ENCODE data around the gene MTFMT.

Gene MTFMT

GRCh38 chr15:65059369-65059750 is 29.9 kb upstream of the MTFMT start:
- peaks cover 4 to 21% of the 10 kb centered on the region in 2 donors for H3K4me1 ChIP-seq (ENCODE audit: control insufficient read depth in 1 of 2, insufficient read depth in 2 of 2, low read length in 2 of 2)
- no peak overlapping the region for H3K4me3 ChIP-seq (ENCODE audit: low read depth in 1 of 2, low read length in 2 of 2)
- H3K27ac ChIP-seq (ENCODE audit: low read length) = peak overlapping the region; percentile 19
- H3K36me3 ChIP-seq (ENCODE audit: control insufficient read depth in 1 of 2, insufficient read depth in 2 of 2, low read length in 2 of 2) = no peaks in the 10 kb centered on the region
- no peaks in the 10 kb centered on the region for H3K27me3 ChIP-seq (ENCODE audit: low read depth, low read length)
- no peaks in the 10 kb centered on the region for H3K9me3 ChIP-seq (ENCODE audit: control insufficient read depth in 1 of 2, low read length in 2 of 2)

GRCh38 chr15:65058394-65059368 is 29.2 kb upstream of the MTFMT start:
- peaks cover 0 to 1% of the 10 kb centered on the region in 2 donors for H3K36me3 ChIP-seq (ENCODE audit: control insufficient read depth in 1 of 2, insufficient read depth in 2 of 2, low read length in 2 of 2)
- no peak overlapping the region for H3K4me3 ChIP-seq (ENCODE audit: low read depth in 1 of 2, low read length in 2 of 2)
- H3K27me3 ChIP-seq (ENCODE audit: low read depth, low read length) = no peaks in the 10 kb centered on the region
- H3K27ac ChIP-seq (ENCODE audit: low read length) = no peak overlapping the region
- no peaks in the 10 kb centered on the region for H3K9me3 ChIP-seq (ENCODE audit: control insufficient read depth in 1 of 2, low read length in 2 of 2)
- peaks cover 4 to 22% of the 10 kb centered on the region in 2 donors for H3K4me1 ChIP-seq (ENCODE audit: control insufficient read depth in 1 of 2, insufficient read depth in 2 of 2, low read length in 2 of 2)

- H3K9me3 ChIP-seq (ENCODE audit: control insufficient read depth in 1 of 2, low read length in 2 of 2) = no peaks in the 10 kb centered on the region
- no peaks in the 10 kb centered on the region for H3K27me3 ChIP-seq (ENCODE audit: low read depth, low read length)
- peaks cover 0 to 6% of the 10 kb centered on the region in 2 donors for H3K36me3 ChIP-seq (ENCODE audit: control insufficient read depth in 1 of 2, insufficient read depth in 2 of 2, low read length in 2 of 2)
- no peak overlapping the region for H3K4me3 ChIP-seq (ENCODE audit: low read depth in 1 of 2, low read length in 2 of 2)
- peaks cover 4 to 17% of the 10 kb centered on the region in 2 donors for H3K4me1 ChIP-seq (ENCODE audit: control insufficient read depth in 1 of 2, insufficient read depth in 2 of 2, low read length in 2 of 2)
- no peak overlapping the region for H3K27ac ChIP-seq (ENCODE audit: low read length)
These were observed 28.1 kb upstream of the MTFMT start for GRCh38 chr15:65057549-65057940.

GRCh38 chr15:65056868-65057548 is 27.6 kb upstream of the MTFMT start:
- H3K4me3 ChIP-seq (ENCODE audit: low read depth in 1 of 2, low read length in 2 of 2) = no peak overlapping the region
- H3K27ac ChIP-seq (ENCODE audit: low read length) = no peak overlapping the region

GRCh38 chr15:65056106-65056505 is 26.7 kb upstream of the MTFMT start:
- Histone ChIP-seq H3K4me3 (ENCODE audit: low read depth in 1 of 2, low read length in 2 of 2) (no peak overlapping the region), H3K36me3 (ENCODE audit: control insufficient read depth in 1 of 2, insufficient read depth in 2 of 2, low read length in 2 of 2) (peaks cover 0 to 6% of the 10 kb centered on the region in 2 donors), H3K27ac (ENCODE audit: low read length) (no peak overlapping the region), H3K4me1 (ENCODE audit: control insufficient read depth in 1 of 2, insufficient read depth in 2 of 2, low read length in 2 of 2) (peaks cover 4 to 13% of the 10 kb centered on the region in 2 donors), H3K27me3 (ENCODE audit: low read depth, low read length) (no peaks in the 10 kb centered on the region), H3K9me3 (ENCODE audit: control insufficient read depth in 1 of 2, low read length in 2 of 2) (no peaks in the 10 kb centered on the region)

More at GRCh38 chr15:65056868-65057548, 27.6 kb upstream of the MTFMT start:
- no peaks in the 10 kb centered on the region for H3K9me3 ChIP-seq (ENCODE audit: control insufficient read depth in 1 of 2, low read length in 2 of 2)
- no peaks in the 10 kb centered on the region for H3K27me3 ChIP-seq (ENCODE audit: low read depth, low read length)
- H3K4me1 ChIP-seq (ENCODE audit: control insufficient read depth in 1 of 2, insufficient read depth in 2 of 2, low read length in 2 of 2) = peaks cover 4 to 14% of the 10 kb centered on the region in 2 donors
- peaks cover 0 to 6% of the 10 kb centered on the region in 2 donors for H3K36me3 ChIP-seq (ENCODE audit: control insufficient read depth in 1 of 2, insufficient read depth in 2 of 2, low read length in 2 of 2)

GRCh38 chr15:65055201-65055870 is 25.9 kb upstream of the MTFMT start:
- H3K4me3 ChIP-seq (ENCODE audit: low read depth in 1 of 2, low read length in 2 of 2) = no peak overlapping the region
- no peaks in the 10 kb centered on the region for H3K27me3 ChIP-seq (ENCODE audit: low read depth, low read length)
- peaks cover 4 to 8% of the 10 kb centered on the region in 2 donors for H3K4me1 ChIP-seq (ENCODE audit: control insufficient read depth in 1 of 2, insufficient read depth in 2 of 2, low read length in 2 of 2)
- no peaks in the 10 kb centered on the region for H3K9me3 ChIP-seq (ENCODE audit: control insufficient read depth in 1 of 2, low read length in 2 of 2)
- peaks cover 0 to 6% of the 10 kb centered on the region in 2 donors for H3K36me3 ChIP-seq (ENCODE audit: control insufficient read depth in 1 of 2, insufficient read depth in 2 of 2, low read length in 2 of 2)
- no peak overlapping the region for H3K27ac ChIP-seq (ENCODE audit: low read length)

GRCh38 chr15:65054333-65055200 is 25.1 kb upstream of the MTFMT start:
- Histone ChIP-seq H3K27ac (ENCODE audit: low read length) (no peak overlapping the region), H3K4me3 (ENCODE audit: low read depth in 1 of 2, low read length in 2 of 2) (no peak overlapping the region), H3K27me3 (ENCODE audit: low read depth, low read length) (no peaks in the 10 kb centered on the region), H3K4me1 (ENCODE audit: control insufficient read depth in 1 of 2, insufficient read depth in 2 of 2, low read length in 2 of 2) (peaks cover 4 to 15% of the 10 kb centered on the region in 2 donors), H3K9me3 (ENCODE audit: control insufficient read depth in 1 of 2, low read length in 2 of 2) (no peaks in the 10 kb centered on the region), H3K36me3 (ENCODE audit: control insufficient read depth in 1 of 2, insufficient read depth in 2 of 2, low read length in 2 of 2) (peaks cover 0 to 6% of the 10 kb centered on the region in 2 donors)

GRCh38 chr15:65052956-65053355 is 23.5 kb upstream of the MTFMT start:
- H3K36me3 ChIP-seq (ENCODE audit: control insufficient read depth in 1 of 2, insufficient read depth in 2 of 2, low read length in 2 of 2) = peaks cover 0 to 6% of the 10 kb centered on the region in 2 donors
- H3K4me3 ChIP-seq (ENCODE audit: low read depth in 1 of 2, low read length in 2 of 2) = no peak overlapping the region
- H3K27ac ChIP-seq (ENCODE audit: low read length) = no peak overlapping the region
- no peaks in the 10 kb centered on the region for H3K27me3 ChIP-seq (ENCODE audit: low read depth, low read length)
- H3K4me1 ChIP-seq (ENCODE audit: control insufficient read depth in 1 of 2, insufficient read depth in 2 of 2, low read length in 2 of 2) = peaks cover 4 to 24% of the 10 kb centered on the region in 2 donors
- H3K9me3 ChIP-seq (ENCODE audit: control insufficient read depth in 1 of 2, low read length in 2 of 2) = no peaks in the 10 kb centered on the region

GRCh38 chr15:65051266-65051665 is 21.8 kb upstream of the MTFMT start:
- no peaks in the 10 kb centered on the region for H3K9me3 ChIP-seq (ENCODE audit: control insufficient read depth in 1 of 2, low read length in 2 of 2)
- H3K27ac ChIP-seq (ENCODE audit: low read length) = no peak overlapping the region
- H3K36me3 ChIP-seq (ENCODE audit: control insufficient read depth in 1 of 2, insufficient read depth in 2 of 2, low read length in 2 of 2) = peaks cover 0 to 6% of the 10 kb centered on the region in 2 donors
- no peak overlapping the region for H3K4me3 ChIP-seq (ENCODE audit: low read depth in 1 of 2, low read length in 2 of 2)
- no peaks in the 10 kb centered on the region for H3K27me3 ChIP-seq (ENCODE audit: low read depth, low read length)
- peaks cover 4 to 29% of the 10 kb centered on the region in 2 donors for H3K4me1 ChIP-seq (ENCODE audit: control insufficient read depth in 1 of 2, insufficient read depth in 2 of 2, low read length in 2 of 2)

GRCh38 chr15:65050270-65050669 is 20.8 kb upstream of the MTFMT start:
- Histone ChIP-seq H3K27me3 (ENCODE audit: low read depth, low read length) (no peaks in the 10 kb centered on the region), H3K9me3 (ENCODE audit: control insufficient read depth in 1 of 2, low read length in 2 of 2) (no peaks in the 10 kb centered on the region), H3K4me1 (ENCODE audit: control insufficient read depth in 1 of 2, insufficient read depth in 2 of 2, low read length in 2 of 2) (peaks cover 4 to 29% of the 10 kb centered on the region in 2 donors), H3K4me3 (ENCODE audit: low read depth in 1 of 2, low read length in 2 of 2) (no peak overlapping the region), H3K36me3 (ENCODE audit: control insufficient read depth in 1 of 2, insufficient read depth in 2 of 2, low read length in 2 of 2) (peaks cover 0 to 6% of the 10 kb centered on the region in 2 donors), H3K27ac (ENCODE audit: low read length) (no peak overlapping the region)

Measured in muscle layer of duodenum (tissue), 2 donors.